ENCODE measurements around the gene BTN1A1. TPM values are rescaled to one million over a fixed set of nuclear protein-coding genes. Genes with fewer than 3 reads are reported as not detected.

The BTN1A1 gene
- total and polyA plus RNA-seq, 9 of the 15 experiments (the other 6 are each of a cell fraction or from before 2014, with no cell fraction given) = 0.01 to 0.15 (median 0.06) TPM; not detected in 4

GRCh38 chr6:26519359-26519758, 19.3 kb downstream of the BTN1A1 start:
- no peak for ATAC-seq
- POLR2A ChIA-PET = interaction anchor here (0.7 to 3.1 kb wide), 5 partner anchors 17 to 989 kb away, joined by 3 to 14 read pairs (median 3); a partner anchor contains a TSS
- WGBS (ENCODE audit: insufficient coverage, low coverage, missing lambda C conversion rate) = 86% methylated on average over 2 of the region's 2 CpGs
- no peak for TF ChIP-seq MYC (IDR thresholded peaks at IDR 0.05; ENCODE audit: low read depth, low read length)
- no peak for TF ChIP-seq MYC (CRISPR knock-in tag; IDR thresholded peaks at IDR 0.05; ENCODE audit: borderline replicate concordance, low read depth)
- no peak for TF ChIP-seq PTTG1 (tag; IDR thresholded peaks at IDR 0.05; ENCODE audit: low read depth)
- TF ChIP-seq ZNF124 (CRISPR knock-in tag; IDR thresholded peaks at IDR 0.05) = no peak
- no peak for TF ChIP-seq NR2C1 (IDR thresholded peaks at IDR 0.05)
- TF ChIP-seq NR2C1 (tag; IDR thresholded peaks at IDR 0.05) = no peak
- TF ChIP-seq DIDO1 (tag; IDR thresholded peaks at IDR 0.05; ENCODE audit: low read depth) = no peak
- no peak for TF ChIP-seq ZNF583 (CRISPR knock-in tag; IDR thresholded peaks at IDR 0.05)
- no peak for TF ChIP-seq POLR2G (IDR thresholded peaks at IDR 0.05; ENCODE audit: low read depth, low read length)
- TF ChIP-seq NFIC (IDR thresholded peaks at IDR 0.05) = no peak
- TF ChIP-seq, protein P1, sequence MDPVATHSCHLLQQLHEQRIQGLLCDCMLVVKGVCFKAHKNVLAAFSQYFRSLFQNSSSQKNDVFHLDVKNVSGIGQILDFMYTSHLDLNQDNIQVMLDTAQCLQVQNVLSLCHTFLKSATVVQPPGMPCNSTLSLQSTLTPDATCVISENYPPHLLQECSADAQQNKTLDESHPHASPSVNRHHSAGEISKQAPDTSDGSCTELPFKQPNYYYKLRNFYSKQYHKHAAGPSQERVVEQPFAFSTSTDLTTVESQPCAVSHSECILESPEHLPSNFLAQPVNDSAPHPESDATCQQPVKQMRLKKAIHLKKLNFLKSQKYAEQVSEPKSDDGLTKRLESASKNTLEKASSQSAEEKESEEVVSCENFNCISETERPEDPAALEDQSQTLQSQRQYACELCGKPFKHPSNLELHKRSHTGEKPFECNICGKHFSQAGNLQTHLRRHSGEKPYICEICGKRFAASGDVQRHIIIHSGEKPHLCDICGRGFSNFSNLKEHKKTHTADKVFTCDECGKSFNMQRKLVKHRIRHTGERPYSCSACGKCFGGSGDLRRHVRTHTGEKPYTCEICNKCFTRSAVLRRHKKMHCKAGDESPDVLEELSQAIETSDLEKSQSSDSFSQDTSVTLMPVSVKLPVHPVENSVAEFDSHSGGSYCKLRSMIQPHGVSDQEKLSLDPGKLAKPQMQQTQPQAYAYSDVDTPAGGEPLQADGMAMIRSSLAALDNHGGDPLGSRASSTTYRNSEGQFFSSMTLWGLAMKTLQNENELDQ (CRISPR knock-in tag; IDR thresholded peaks at IDR 0.05; ENCODE audit: borderline replicate concordance) = no peak
- TF ChIP-seq HINFP (tag; conservative IDR thresholded peaks at IDR 0.05; ENCODE audit: low read depth) = no peak
- TF ChIP-seq TARDBP (IDR thresholded peaks at IDR 0.05) = no peak
- peak; percentile 43; the same call in 1 of the 2 replicates for TF ChIP-seq POLR2AphosphoS5 (IDR thresholded peaks at IDR 0.05; ENCODE audit: control insufficient read depth, insufficient read depth, low read depth, low read length)
- no peak for TF ChIP-seq KDM4B (IDR thresholded peaks at IDR 0.05; ENCODE audit: borderline replicate concordance in 2 of 2, low read depth in 1 of 2)
- no peak for TF ChIP-seq HNRNPUL1 (IDR thresholded peaks at IDR 0.05; ENCODE audit: low read length)
- no peak for TF ChIP-seq MTA3 (IDR thresholded peaks at IDR 0.05; ENCODE audit: borderline replicate concordance)
- no peak for TF ChIP-seq SIX5 (IDR thresholded peaks at IDR 0.05; ENCODE audit: borderline replicate concordance in 1 of 2, insufficient read depth in 1 of 2, low read depth in 1 of 2, low read length in 2 of 2)
- no peak for TF ChIP-seq ZNF41 (CRISPR knock-in tag; conservative IDR thresholded peaks at IDR 0.05)
- TF ChIP-seq TRIM28 (IDR thresholded peaks at IDR 0.05) = no peak
- no peak for TF ChIP-seq ZNF57 (CRISPR knock-in tag; IDR thresholded peaks at IDR 0.05)
- TF ChIP-seq, protein P2, sequence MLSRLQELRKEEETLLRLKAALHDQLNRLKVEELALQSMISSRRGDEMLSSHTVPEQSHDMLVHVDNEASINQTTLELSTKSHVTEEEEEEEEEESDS (CRISPR knock-in tag; IDR thresholded peaks at IDR 0.05) = no peak

More at GRCh38 chr6:26519359-26519758, 19.3 kb downstream of the BTN1A1 start:
- in situ Hi-C loops (cut with MboI) (no loop called here), intact Hi-C loops (cut with micrococcal nuclease) (no loop called here)
- Histone ChIP-seq H4K20me1 (replicated peaks; ENCODE audit: control insufficient read depth, insufficient read depth, low read length) (no peaks in the 10 kb centered on the region), H3K4me2 (ENCODE audit: insufficient read depth, low read length) (no peak overlapping the region), H3K9ac (ENCODE audit: insufficient read depth in 1 of 2, low read depth in 2 of 2, low read length in 2 of 2) (peak overlapping the region in 1 of 2 experiments; percentile 24; a peak in 1 of 4 replicates), H3K79me2 (ENCODE audit: control insufficient read depth, insufficient read depth, low read length) (peaks cover 28% of the 10 kb centered on the region), H3K27ac (ENCODE audit: extremely low read depth, low read depth, low read length) (peak overlapping the region; percentile 40; the same call in 2 of the 3 replicates), H3K9me1 (ENCODE audit: control insufficient read depth, insufficient read depth, low read length) (no peaks in the 10 kb centered on the region), H3K9me3 (replicated peaks; ENCODE audit: control insufficient read depth, insufficient read depth, low read depth, low read length) (no peaks in the 10 kb centered on the region), H3K36me3 (ENCODE audit: control insufficient read depth, insufficient read depth, low read length) (no peaks in the 10 kb centered on the region), H2AFZ (ENCODE audit: low read depth, low read length) (peak overlapping the region; percentile 90), H3K4me3 (no peak overlapping the region), H3K27me3 (ENCODE audit: control insufficient read depth in 2 of 2, insufficient read depth in 2 of 2, low read length in 2 of 2) (no peaks in the 10 kb centered on the region), H3K4me1 (replicated peaks in 1 of 2; ENCODE audit: control insufficient read depth in 2 of 2, insufficient read depth in 2 of 2, low read length in 2 of 2) (peaks cover 11 to 23% of the 10 kb centered on the region in 2 experiments; a peak in 4 of 5 replicates)
- BruUV-seq (replicated peaks) = no TSS peak
- no peak for FAIRE-seq
- DNase-seq (ENCODE audit: extremely low read depth in 1 of 4, low spot score in 3 of 4) = no peak
- CTCF ChIA-PET (ENCODE audit: low intra/inter-chr PET ratio) = no interaction called here
